Prostate gland (tissue), 2 donors: Measurements from ENCODE around the gene SNTA1. TPM values are rescaled to one million over a fixed set of nuclear protein-coding genes. Genes with fewer than 3 reads are reported as not detected.
"Not testable (repeated sequence)": the region's sequence is repeated elsewhere in the genome, so short reads cannot be mapped to it uniquely, and the experiment has no call there.

Experiments
- DNase-seq: peaks from one replicate; pipeline ENCODE4 v3.0.0-alpha.2; 2019; ENCODE audit warnings: low spot score
- H3K27ac ChIP-seq, 2 donors: fragments of 200-600 bp; sonication (generic); 2 replicates each; pipeline ENCODE4 v1.5.1; 2017 to 2019
- H3K27me3 ChIP-seq: fragments of 200-600 bp; sonication (generic); replicated peaks from 2 replicates; pipeline ENCODE4 v1.5.1; 2019; ENCODE audit not compliant: insufficient read depth
- H3K36me3 ChIP-seq, 2 donors: fragments of 200-600 bp; sonication (generic); 1 replicate in 1 of 2; 2 replicates in 1 of 2; pipeline versions ENCODE4 v1.5.1 to v1.8.1; 2017 to 2019
- H3K4me1 ChIP-seq: fragments of 200-600 bp; sonication (generic); replicated peaks from 2 replicates; pipeline ENCODE4 v1.5.1; 2019
- H3K4me3 ChIP-seq, 2 donors: fragments of 200-600 bp; sonication (generic); 2 replicates each; pipeline ENCODE4 v1.5.1; 2017 to 2019
- H3K9me3 ChIP-seq: fragments of 200-600 bp; sonication (generic); 2 replicates; pipeline ENCODE4 v1.5.1; 2017
- CTCF ChIP-seq, 4 experiments: fragments of 200-600 bp in 2 of 4; fragments of 450-650 bp in 2 of 4; sonication (generic) in 2 of 4; IDR thresholded peaks; 1 replicate in 3 of 4; 2 replicates in 1 of 4; pipeline ENCODE4 v1.5.1; 2016 to 2019; ENCODE audit warnings: antibody characterized with exemption in 4 of 4, mild to moderate bottlenecking in 2 of 4, moderate library complexity in 2 of 4
- POLR2A ChIP-seq: fragments of 450-650 bp; IDR thresholded peaks from one replicate; pipeline ENCODE4 v1.6.1; 2016; ENCODE audit warnings: antibody characterized with exemption, mild to moderate bottlenecking
- POLR2AphosphoS5 ChIP-seq: sonication (generic); formaldehyde crosslinking; IDR thresholded peaks from one replicate; pipeline ENCODE4 v1.6.1; 2017; ENCODE audit warnings: antibody characterized with exemption
- WGBS: methylation state at CpG from one replicate; pipeline ENCODE4 v1.1.5; 2018; 5-methylcytosine and 5-hydroxymethylcytosine counted together
- intact Hi-C: fragments of 100-400 bp; cut with DNase I; formaldehyde crosslinking; loops from one replicate; pipeline ENCODE4 v1.14.2; 2022
- total RNA-seq, 2 donors: library from RNA; depleted of rRNA; stranded (reverse); fragments of >200 nt; gene quantifications; one replicate each; pipeline ENCODE4 v1.1.0, GENCODE V29; 2016

The SNTA1 gene
- 100 to 1,000 TPM in 1 of 2 donors, 10 to 100 TPM in 1; 25.4 to 128 TPM for total RNA-seq

GRCh38 chr20:33443512-33444239, at the start of gene SNTA1:
Gene SNTA1, minus strand, starts transcription at chr20:33443763. Its CDS starts 143 bp downstream, at chr20:33443620.
- TF ChIP-seq POLR2A (no peak), POLR2AphosphoS5 (no peak), CTCF (IDR thresholded peaks at IDR 0.05) (peak in 1 of 4 experiments; percentile 6)
- Histone ChIP-seq H3K9me3 (no peaks in the 10 kb centered on the region), H3K4me3 (peak within 1 kb of the TSS; percentile 71 to 82), H3K36me3 (no peaks in the 10 kb centered on the region), H3K27me3 (no peaks in the 10 kb centered on the region), H3K4me1 (no peaks in the 10 kb centered on the region), H3K27ac (peak within 1 kb of the TSS; percentile 69 to 79)
- DNase-seq = peak; percentile 93
- under 1% methylated on average over 51 of the region's 75 CpGs for whole genome bisulfite sequencing
- intact Hi-C loops = no loop called here

- DNase-seq = no peak
- WGBS = 39% methylated on average over 8 of the region's 8 CpGs
- peak overlapping the region; percentile 93 to 98 for H3K4me3 ChIP-seq
- no peaks in the 10 kb centered on the region for H3K4me1 ChIP-seq
- peak overlapping the region; percentile 97 to 98 for H3K27ac ChIP-seq
- TF ChIP-seq POLR2AphosphoS5 (no peak), CTCF (IDR thresholded peaks at IDR 0.05) (no peak), POLR2A (no peak)
- no peaks in the 10 kb centered on the region for H3K9me3 ChIP-seq
- intact Hi-C loops = no loop called here
- H3K27me3 ChIP-seq = no peaks in the 10 kb centered on the region
- H3K36me3 ChIP-seq = no peaks in the 10 kb centered on the region
These were observed 47.5 kb upstream of the SNTA1 start for GRCh38 chr20:33490934-33491656.

GRCh38 chr20:33490023-33490933, 46.7 kb upstream of the SNTA1 start, which contains the start of gene CBFA2T2:
Gene CBFA2T2, plus strand, starts transcription at chr20:33490096. Its CDS starts 172 bp downstream, at chr20:33490268.
- Histone ChIP-seq H3K4me1 (no peaks in the 10 kb centered on the region), H3K36me3 (no peaks in the 10 kb centered on the region), H3K27me3 (no peaks in the 10 kb centered on the region), H3K4me3 (peak within 1 kb of the TSS; percentile 93 to 98), H3K27ac (peak within 1 kb of the TSS; percentile 97 to 98), H3K9me3 (no peaks in the 10 kb centered on the region)
- under 1% methylated on average over 81 of the region's 105 CpGs for WGBS
- intact Hi-C loops = no loop called here
- TF ChIP-seq POLR2A (peak; percentile 8), CTCF (IDR thresholded peaks at IDR 0.05) (no peak)
- DNase-seq = no peak

- H3K9me3 ChIP-seq = no peaks in the 10 kb centered on the region
- no peaks in the 10 kb centered on the region for H3K27me3 ChIP-seq
- peak; percentile 96 for TF ChIP-seq POLR2A
- TF ChIP-seq CTCF (IDR thresholded peaks at IDR 0.05) = peak in 1 of 4 experiments; percentile 19
- peak; percentile 99 for TF ChIP-seq POLR2AphosphoS5
- WGBS = 2% methylated on average over 32 of the region's 36 CpGs
- peak; percentile 99 for DNase-seq
- H3K36me3 ChIP-seq = no peaks in the 10 kb centered on the region
- H3K4me1 ChIP-seq = no peaks in the 10 kb centered on the region
- H3K27ac ChIP-seq = peak overlapping the region; percentile 97 to 98
- peak overlapping the region; percentile 31 to 93 for H3K4me3 ChIP-seq
- intact Hi-C loops = no loop called here
These were observed 46.0 kb upstream of the SNTA1 start for GRCh38 chr20:33489495-33490022.

- H3K36me3 ChIP-seq, intact Hi-C loops, H3K9me3 ChIP-seq, H3K4me1 ChIP-seq, DNase-seq, H3K27me3 ChIP-seq: not testable (repeated sequence)
- 91% methylated on average over 32 of the region's 32 CpGs for WGBS
- Histone ChIP-seq H3K4me3 (peak overlapping the region; percentile 31 to 93), H3K27ac (peak overlapping the region; percentile 97 to 98)
These were observed 45.3 kb upstream of the SNTA1 start for GRCh38 chr20:33488661-33489494.
